Measurements from ENCODE around the gene ARVCF.

DNA sequence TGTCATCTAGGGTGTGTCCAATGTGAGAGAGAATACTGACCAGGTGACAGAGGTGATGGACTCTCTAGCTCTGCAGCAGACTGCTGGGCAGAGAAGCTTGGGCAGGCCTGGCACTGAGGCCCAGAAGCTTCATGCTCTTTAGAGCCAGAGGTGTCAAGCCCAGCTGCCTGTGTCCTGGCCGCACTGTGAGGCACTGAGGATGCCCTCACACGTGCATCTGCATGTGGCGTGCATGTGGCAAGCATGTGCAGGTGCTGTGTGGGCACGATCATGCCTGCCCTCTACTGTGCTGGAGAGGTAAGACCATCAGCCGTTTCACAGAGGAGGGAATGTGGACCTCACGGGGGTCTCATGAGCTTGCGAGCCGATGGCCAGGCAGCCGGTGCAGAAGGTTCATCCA, 59.2 kb downstream of the ARVCF start:
- TF ChIP-seq, protein P1, sequence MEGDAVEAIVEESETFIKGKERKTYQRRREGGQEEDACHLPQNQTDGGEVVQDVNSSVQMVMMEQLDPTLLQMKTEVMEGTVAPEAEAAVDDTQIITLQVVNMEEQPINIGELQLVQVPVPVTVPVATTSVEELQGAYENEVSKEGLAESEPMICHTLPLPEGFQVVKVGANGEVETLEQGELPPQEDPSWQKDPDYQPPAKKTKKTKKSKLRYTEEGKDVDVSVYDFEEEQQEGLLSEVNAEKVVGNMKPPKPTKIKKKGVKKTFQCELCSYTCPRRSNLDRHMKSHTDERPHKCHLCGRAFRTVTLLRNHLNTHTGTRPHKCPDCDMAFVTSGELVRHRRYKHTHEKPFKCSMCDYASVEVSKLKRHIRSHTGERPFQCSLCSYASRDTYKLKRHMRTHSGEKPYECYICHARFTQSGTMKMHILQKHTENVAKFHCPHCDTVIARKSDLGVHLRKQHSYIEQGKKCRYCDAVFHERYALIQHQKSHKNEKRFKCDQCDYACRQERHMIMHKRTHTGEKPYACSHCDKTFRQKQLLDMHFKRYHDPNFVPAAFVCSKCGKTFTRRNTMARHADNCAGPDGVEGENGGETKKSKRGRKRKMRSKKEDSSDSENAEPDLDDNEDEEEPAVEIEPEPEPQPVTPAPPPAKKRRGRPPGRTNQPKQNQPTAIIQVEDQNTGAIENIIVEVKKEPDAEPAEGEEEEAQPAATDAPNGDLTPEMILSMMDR (IDR thresholded peaks at IDR 0.05), result no peak
- no peak for TF ChIP-seq POLR2A (IDR thresholded peaks at IDR 0.05)
